Mesothelial cell of epicardium (in vitro differentiated cells): ENCODE results near the gene TMTC1. TPM values are rescaled to one million over a fixed set of nuclear protein-coding genes. Genes with fewer than 3 reads are reported as not detected.

Experiments
- DNase-seq, 2 experiments: peaks; one replicate each; pipeline ENCODE4 v3.0.0; 2021; ENCODE audit warnings: low spot score in 2 of 2; ENCODE audit not compliant: unreplicated experiment in 2 of 2
- H3K27ac Mint-ChIP-seq: 2 replicates; pipeline ENCODE4 v1.8.0; 2021; ENCODE audit warnings: mixed read lengths
- H3K27me3 Mint-ChIP-seq: 2 replicates; pipeline ENCODE4 v1.8.0; 2021; ENCODE audit warnings: low read depth, mixed read lengths
- H3K36me3 Mint-ChIP-seq: 2 replicates; pipeline ENCODE4 v1.8.0; 2021; ENCODE audit warnings: mixed read lengths
- H3K4me1 Mint-ChIP-seq: 2 replicates; pipeline ENCODE4 v1.8.0; 2021; ENCODE audit warnings: mixed read lengths
- H3K4me3 Mint-ChIP-seq: 2 replicates; pipeline ENCODE4 v1.8.0; 2021; ENCODE audit warnings: mild to moderate bottlenecking, moderate library complexity, mixed read lengths
- H3K9me3 Mint-ChIP-seq: 2 replicates; pipeline ENCODE4 v1.8.0; 2021; ENCODE audit warnings: mixed read lengths
- CTCF ChIP-seq: fragments of 200-600 bp; sonication (generic); IDR thresholded peaks from one replicate; pipeline ENCODE4 v1.5.0; 2021; ENCODE audit warnings: antibody characterized with exemption; ENCODE audit not compliant: unreplicated experiment
- total RNA-seq: library from RNA; stranded (reverse); gene quantifications from 3 replicates; pipeline ENCODE4 v1.2.1, GENCODE V29; 2021

Gene TMTC1
- total RNA-seq, 1 donor from 2014 or later: 1.0 TPM

- DNase-seq: no peak
- no peaks in the 10 kb centered on the region for H3K36me3 Mint-ChIP-seq
- H3K27ac Mint-ChIP-seq: no peak overlapping the region
- no peak overlapping the region for H3K4me3 Mint-ChIP-seq
- no peak for TF ChIP-seq CTCF
- H3K9me3 Mint-ChIP-seq: no peaks in the 10 kb centered on the region
- peaks cover 2% of the 10 kb centered on the region for H3K27me3 Mint-ChIP-seq
- H3K4me1 Mint-ChIP-seq: peaks cover 2% of the 10 kb centered on the region
Measured at GRCh38 chr12:29589851-29590250, 193.9 kb downstream of the TMTC1 start.

- no peak for TF ChIP-seq CTCF
- no peak for DNase-seq
- Mint-ChIP-seq H3K27me3 (peaks cover 2% of the 10 kb centered on the region), H3K4me3 (no peak overlapping the region), H3K27ac (no peak overlapping the region), H3K9me3 (no peaks in the 10 kb centered on the region), H3K36me3 (no peaks in the 10 kb centered on the region), H3K4me1 (peaks cover 2% of the 10 kb centered on the region)
Measured at GRCh38 chr12:29589286-29589820, 194.4 kb downstream of the TMTC1 start.

GRCh38 chr12:29582677-29583272 lies 201.0 kb downstream of the TMTC1 start:
- no peak for DNase-seq
- Mint-ChIP-seq H3K36me3 (no peaks in the 10 kb centered on the region), H3K9me3 (no peaks in the 10 kb centered on the region), H3K4me1 (peaks cover 12% of the 10 kb centered on the region), H3K27ac (no peak overlapping the region), H3K4me3 (no peak overlapping the region), H3K27me3 (no peaks in the 10 kb centered on the region)
- TF ChIP-seq CTCF: no peak

- H3K27me3 Mint-ChIP-seq: no peaks in the 10 kb centered on the region
- H3K36me3 Mint-ChIP-seq: no peaks in the 10 kb centered on the region
- no peak overlapping the region for H3K27ac Mint-ChIP-seq
- no peak overlapping the region for H3K4me3 Mint-ChIP-seq
- no peaks in the 10 kb centered on the region for H3K9me3 Mint-ChIP-seq
- H3K4me1 Mint-ChIP-seq: peaks cover 12% of the 10 kb centered on the region
- no peak for TF ChIP-seq CTCF
- no peak for DNase-seq
Measured at GRCh38 chr12:29582146-29582545, 201.6 kb downstream of the TMTC1 start.

- H3K4me3 Mint-ChIP-seq: no peak overlapping the region
- no peak for TF ChIP-seq CTCF
- DNase-seq: no peak
- no peaks in the 10 kb centered on the region for H3K9me3 Mint-ChIP-seq
- no peaks in the 10 kb centered on the region for H3K27me3 Mint-ChIP-seq
- no peak overlapping the region for H3K27ac Mint-ChIP-seq
- H3K36me3 Mint-ChIP-seq: no peaks in the 10 kb centered on the region
- H3K4me1 Mint-ChIP-seq: peaks cover 12% of the 10 kb centered on the region
Measured at GRCh38 chr12:29581631-29582030, 202.1 kb downstream of the TMTC1 start.
